Trophoblast cell (in vitro differentiated cells and primary cell): ENCODE data around the gene CEP131.

ENCODE experiments used
- DNase-seq, 2 donors: peaks; one replicate each; pipeline ENCODE4 v3.0.0-alpha.2; 2016
- H2AFZ ChIP-seq: 2 replicates; pipeline ENCODE4 v1.6.1; 2013; ENCODE audit warnings: low read length, moderate library complexity, mild to moderate bottlenecking; ENCODE audit not compliant: insufficient read depth, poor library complexity
- H2AK5ac ChIP-seq: 2 replicates; pipeline ENCODE4 v1.6.1; 2013; ENCODE audit warnings: mild to moderate bottlenecking, low read length
- H2BK120ac ChIP-seq: 2 replicates; pipeline ENCODE4 v1.6.1; 2013; ENCODE audit warnings: low read length, mild to moderate bottlenecking, moderate library complexity; ENCODE audit not compliant: insufficient read depth, poor library complexity
- H2BK12ac ChIP-seq: 2 replicates; pipeline ENCODE4 v1.6.1; 2013; ENCODE audit warnings: mild to moderate bottlenecking, low read length, moderate library complexity
- H2BK5ac ChIP-seq: 2 replicates; pipeline ENCODE4 v1.6.1; 2013; ENCODE audit warnings: low read length, low read depth, moderate library complexity, mild to moderate bottlenecking; ENCODE audit not compliant: poor library complexity
- H3K14ac ChIP-seq: 2 replicates; pipeline ENCODE4 v1.6.1; 2013; ENCODE audit warnings: mild to moderate bottlenecking, low read length
- H3K18ac ChIP-seq: 2 replicates; pipeline ENCODE4 v1.6.1; 2013; ENCODE audit warnings: mild to moderate bottlenecking, low read length
- H3K23ac ChIP-seq: 2 replicates; pipeline ENCODE4 v1.6.1; 2013; ENCODE audit warnings: low read length
- H3K27ac ChIP-seq: 2 replicates; pipeline ENCODE4 v1.5.1; 2013; ENCODE audit warnings: low read depth, mild to moderate bottlenecking, inconsistent platforms, low read length, moderate library complexity
- H3K27me3 ChIP-seq: 2 replicates; pipeline ENCODE4 v1.6.1; 2013; ENCODE audit warnings: inconsistent platforms, mild to moderate bottlenecking, low read length, moderate library complexity; ENCODE audit not compliant: insufficient read depth
- H3K36me3 ChIP-seq, 2 experiments: 1 replicate in 1 of 2; 2 replicates in 1 of 2; pipeline ENCODE4 v1.6.1; 2013; ENCODE audit warnings: low read length in 2 of 2, mild to moderate bottlenecking in 2 of 2, moderate library complexity in 1 of 2; ENCODE audit not compliant: insufficient read depth in 2 of 2, control insufficient read depth in 1 of 2
- H3K4ac ChIP-seq: 2 replicates; pipeline ENCODE4 v1.6.1; 2013; ENCODE audit warnings: low read depth, mild to moderate bottlenecking, low read length, moderate library complexity
- H3K4me1 ChIP-seq, 2 experiments: 1 replicate in 1 of 2; 2 replicates in 1 of 2; pipeline ENCODE4 v1.6.1; 2013; ENCODE audit warnings: low read length in 2 of 2, mild to moderate bottlenecking in 2 of 2, moderate library complexity in 1 of 2; ENCODE audit not compliant: insufficient read depth in 2 of 2, control insufficient read depth in 1 of 2
- H3K4me2 ChIP-seq: 2 replicates; pipeline ENCODE4 v1.6.1; 2013; ENCODE audit warnings: inconsistent platforms, mild to moderate bottlenecking, low read length, moderate library complexity
- H3K4me3 ChIP-seq: 2 replicates; pipeline ENCODE4 v1.5.1; 2013; ENCODE audit warnings: mild to moderate bottlenecking, low read depth, low read length, inconsistent platforms
- H3K79me1 ChIP-seq: one replicate; pipeline ENCODE4 v1.6.1; 2013; ENCODE audit warnings: low read length
- H3K79me2 ChIP-seq: 2 replicates; pipeline ENCODE4 v1.6.1; 2013; ENCODE audit warnings: low read length, mild to moderate bottlenecking; ENCODE audit not compliant: control insufficient read depth, insufficient read depth, poor library complexity
- H3K9ac ChIP-seq: 2 replicates; pipeline ENCODE4 v1.6.1; 2013; ENCODE audit warnings: mild to moderate bottlenecking, low read length
- H3K9me3 ChIP-seq: 2 replicates; pipeline ENCODE4 v1.6.1; 2013; ENCODE audit warnings: low read depth, mild to moderate bottlenecking, control low read depth, inconsistent platforms, low read length; ENCODE audit not compliant: insufficient read depth
- H4K12ac ChIP-seq: 2 replicates; pipeline ENCODE4 v1.6.1; 2013; ENCODE audit warnings: low read depth, mild to moderate bottlenecking, low read length, moderate library complexity
- H4K8ac ChIP-seq: 2 replicates; pipeline ENCODE4 v1.6.1; 2013; ENCODE audit warnings: low read depth, mild to moderate bottlenecking, low read length, moderate library complexity
- H4K91ac ChIP-seq: one replicate; pipeline ENCODE4 v1.6.1; 2013; ENCODE audit warnings: low read depth, mild to moderate bottlenecking, low read length, moderate library complexity
- WGBS: extraction: QIAGEN DNeasy Blood & Tissue Kit; methylation state at CpG from one replicate; pipeline ENCODE4 v1.1.7; 2013; ENCODE audit warnings: missing lambda C conversion rate; ENCODE audit not compliant: insufficient read length, insufficient coverage; ENCODE audit errors: extremely low coverage; 5-methylcytosine and 5-hydroxymethylcytosine counted together

The CEP131 gene

DNA sequence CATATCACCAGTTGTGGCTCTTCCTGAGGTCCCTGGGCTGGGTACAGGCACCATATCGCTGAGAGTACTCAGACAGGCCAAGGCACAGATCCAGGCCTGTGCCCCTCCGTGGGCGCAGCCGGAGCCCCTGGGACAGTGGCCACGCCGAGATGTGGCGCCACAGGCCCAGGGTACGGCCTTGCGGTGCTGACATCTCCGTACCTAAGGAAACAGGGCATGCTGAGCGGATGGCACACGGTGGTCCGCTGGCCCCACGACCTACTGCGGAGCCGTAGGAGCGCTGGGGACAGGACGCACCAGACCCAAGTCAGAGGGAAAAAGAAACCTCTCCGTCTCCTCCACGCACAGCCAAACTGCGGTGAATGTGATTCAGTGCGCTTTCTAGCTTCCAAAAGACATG lies 42.8 kb upstream of the CEP131 start:
- DNase-seq: no peak
- Histone ChIP-seq H3K4me1 (no peaks in the 10 kb centered on the region), H3K79me2 (no peaks in the 10 kb centered on the region), H3K4me3 (no peak overlapping the region), H3K18ac (no peak overlapping the region), H3K14ac (no peak overlapping the region), H3K27me3 (no peaks in the 10 kb centered on the region), H3K9ac (no peak overlapping the region), H2AFZ (no peak overlapping the region), H2BK5ac (no peak overlapping the region), H3K27ac (no peak overlapping the region), H3K36me3 (peaks cover 62 to 66% of the 10 kb centered on the region in 2 experiments), H3K23ac (no peak overlapping the region), H3K79me1 (no peaks in the 10 kb centered on the region), H3K9me3 (no peaks in the 10 kb centered on the region), H4K8ac (no peak overlapping the region), H2AK5ac (no peak overlapping the region), H4K91ac (no peak overlapping the region), H3K4me2 (no peak overlapping the region), H2BK120ac (no peak overlapping the region), H3K4ac (no peak overlapping the region), H2BK12ac (no peak overlapping the region), H4K12ac (no peak overlapping the region)
- no CpG with 5 or more reads among the region's 22 CpGs for WGBS

DNA sequence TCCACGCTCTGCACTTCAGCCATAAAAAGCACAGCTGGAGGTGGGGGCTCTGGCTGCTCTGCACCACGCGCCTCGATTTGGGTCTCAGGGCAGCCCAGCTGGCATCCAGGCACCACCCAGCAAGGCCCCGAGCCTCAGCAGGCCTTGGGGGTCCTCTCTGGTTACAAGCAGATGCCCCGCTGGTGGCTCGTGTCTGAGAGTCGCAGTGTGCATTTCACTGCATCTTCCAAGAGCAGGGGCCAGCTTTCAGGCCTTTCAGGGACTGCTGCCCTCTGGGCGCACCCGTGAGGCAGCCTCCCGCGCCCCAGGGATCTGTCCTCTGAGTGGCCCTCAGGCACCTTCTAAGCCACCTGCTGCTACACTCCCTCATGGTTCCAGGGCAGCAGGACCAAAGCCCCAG lies 41.9 kb upstream of the CEP131 start:
- Histone ChIP-seq H2AFZ (no peak overlapping the region), H2BK12ac (no peak overlapping the region), H3K27ac (no peak overlapping the region), H4K8ac (no peak overlapping the region), H4K91ac (no peak overlapping the region), H3K36me3 (peaks cover 64 to 68% of the 10 kb centered on the region in 2 experiments), H3K4me3 (no peak overlapping the region), H3K27me3 (no peaks in the 10 kb centered on the region), H2AK5ac (no peak overlapping the region), H3K4ac (no peak overlapping the region), H3K14ac (no peak overlapping the region), H4K12ac (no peak overlapping the region), H2BK5ac (no peak overlapping the region), H3K4me2 (no peak overlapping the region), H3K23ac (no peak overlapping the region), H3K79me1 (no peaks in the 10 kb centered on the region), H3K18ac (no peak overlapping the region), H2BK120ac (no peak overlapping the region), H3K4me1 (no peaks in the 10 kb centered on the region), H3K79me2 (no peaks in the 10 kb centered on the region), H3K9ac (no peak overlapping the region), H3K9me3 (no peaks in the 10 kb centered on the region)
- no CpG with 5 or more reads among the region's 12 CpGs for WGBS
- no peak for DNase-seq

DNA sequence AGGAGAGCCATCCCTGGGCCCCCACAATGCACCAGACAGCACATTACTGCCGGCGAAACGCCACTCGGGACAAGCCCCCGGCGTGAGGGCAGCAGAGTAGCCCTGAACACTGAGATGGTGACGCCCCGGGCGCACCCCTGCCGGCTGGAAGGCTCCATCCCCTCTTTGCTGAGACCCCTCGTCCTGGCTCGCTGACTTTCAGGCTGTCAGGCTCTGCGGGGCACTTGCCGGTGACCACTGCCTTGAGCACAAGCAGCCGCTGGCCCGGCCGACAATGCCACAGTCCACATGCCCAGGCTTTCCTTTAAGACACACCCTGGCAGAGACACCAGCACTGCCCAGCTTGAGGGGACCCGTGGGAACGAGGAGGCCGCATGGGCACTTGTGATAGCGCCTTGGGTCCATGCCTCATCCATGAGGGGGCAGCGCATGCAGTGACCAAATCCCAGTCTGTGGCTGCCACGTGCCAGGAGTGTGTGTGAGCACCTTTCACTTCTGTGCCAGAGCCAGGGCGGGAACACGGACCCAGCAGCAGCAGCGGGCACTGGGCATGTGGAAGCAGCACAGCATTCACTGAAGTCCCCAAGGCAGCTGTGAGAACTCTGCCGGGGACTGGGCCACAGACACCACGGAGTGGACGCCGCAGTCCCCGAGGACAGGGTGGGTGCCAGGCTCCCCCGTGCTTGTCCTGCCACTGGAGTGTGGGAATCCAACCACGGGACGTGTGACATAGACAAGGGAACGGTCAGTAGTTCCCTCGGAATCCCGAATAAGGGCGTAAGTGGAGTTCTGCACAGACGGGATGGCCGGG lies 40.8 kb upstream of the CEP131 start:
- Histone ChIP-seq H4K12ac (no peak overlapping the region), H4K91ac (no peak overlapping the region), H3K27ac (no peak overlapping the region), H3K79me1 (no peaks in the 10 kb centered on the region), H3K23ac (no peak overlapping the region), H3K4me3 (peak overlapping the region; percentile 20), H3K4me2 (no peak overlapping the region), H3K9me3 (no peaks in the 10 kb centered on the region), H3K14ac (no peak overlapping the region), H3K79me2 (no peaks in the 10 kb centered on the region), H2BK120ac (no peak overlapping the region), H4K8ac (no peak overlapping the region), H3K36me3 (peaks cover 71 to 74% of the 10 kb centered on the region in 2 experiments), H3K4me1 (no peaks in the 10 kb centered on the region), H2AFZ (no peak overlapping the region), H3K18ac (no peak overlapping the region), H3K27me3 (no peaks in the 10 kb centered on the region), H2BK5ac (no peak overlapping the region), H2BK12ac (no peak overlapping the region), H2AK5ac (no peak overlapping the region), H3K9ac (no peak overlapping the region), H3K4ac (no peak overlapping the region)
- no CpG with 5 or more reads among the region's 40 CpGs for WGBS
- DNase-seq: no peak

DNA sequence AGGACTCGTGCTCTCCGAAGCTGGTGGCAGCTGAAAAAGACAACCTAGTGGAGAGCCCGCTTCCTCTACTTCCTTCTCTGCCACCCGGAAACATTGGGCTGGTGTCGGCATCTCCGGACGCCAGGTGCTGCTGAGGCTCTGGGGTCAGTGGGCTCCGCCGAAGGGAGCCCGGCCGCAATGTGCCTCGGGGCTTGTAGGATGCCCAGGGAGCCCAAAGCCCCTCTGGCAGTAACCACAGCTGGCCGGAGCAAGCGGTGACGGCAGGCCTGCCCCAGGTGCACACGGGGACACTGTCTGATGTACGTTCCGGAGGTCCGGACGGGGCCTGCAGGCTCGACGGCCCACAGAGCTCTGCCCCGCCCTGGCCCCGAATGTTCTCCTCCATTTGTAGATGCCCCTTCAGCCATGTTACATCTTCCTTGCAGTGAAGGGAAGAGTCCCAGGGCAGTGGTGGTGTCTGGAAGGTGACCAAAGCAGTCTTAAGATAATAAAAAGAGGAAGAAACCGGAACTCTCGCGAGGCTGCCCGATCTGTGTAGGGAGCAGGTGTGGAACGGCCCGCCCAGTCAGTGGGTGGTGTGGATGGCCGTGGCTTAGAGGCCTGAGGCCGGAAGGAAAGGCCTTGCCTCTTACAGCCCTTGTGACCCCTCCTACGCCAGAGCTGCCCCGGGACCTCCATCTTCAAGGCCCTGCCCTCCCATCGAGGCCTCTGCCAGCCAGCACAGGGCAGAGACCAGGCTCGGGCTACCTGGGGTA lies 39.0 kb upstream of the CEP131 start:
- Histone ChIP-seq H3K4me3 (no peak overlapping the region), H3K27me3 (no peaks in the 10 kb centered on the region), H2AK5ac (no peak overlapping the region), H3K14ac (no peak overlapping the region), H2BK12ac (no peak overlapping the region), H4K12ac (peak overlapping the region; percentile 12), H3K4me1 (no peaks in the 10 kb centered on the region), H2AFZ (no peak overlapping the region), H3K79me2 (no peaks in the 10 kb centered on the region), H3K4me2 (no peak overlapping the region), H3K79me1 (no peaks in the 10 kb centered on the region), H2BK5ac (no peak overlapping the region), H2BK120ac (no peak overlapping the region), H3K36me3 (peaks cover 74 to 87% of the 10 kb centered on the region in 2 experiments), H3K4ac (no peak overlapping the region), H3K9me3 (no peaks in the 10 kb centered on the region), H3K9ac (no peak overlapping the region), H4K91ac (no peak overlapping the region), H3K18ac (no peak overlapping the region), H4K8ac (no peak overlapping the region), H3K27ac (no peak overlapping the region), H3K23ac (no peak overlapping the region)
- no peak for DNase-seq
- no CpG with 5 or more reads among the region's 36 CpGs for WGBS
